T-helper 17 cell (primary cell): ENCODE results near the gene NKAIN1. TPM values are rescaled to one million over a fixed set of nuclear protein-coding genes. Genes with fewer than 3 reads are reported as not detected.

Experiments used
- ATAC-seq: fragments of 150-1000 bp; cut with Tn5 transposase; 2 replicates; pipeline ENCODE4 v1.10.0; 2021; ENCODE audit warnings: mild to moderate bottlenecking, moderate library complexity
- DNase-seq, 3 donors: peaks; one replicate each; pipeline versions ENCODE4 v3.0.0 to v3.0.0-alpha.2; 2020 to 2021
- H3K9me3 ChIP-seq: one replicate; pipeline ENCODE4 v1.7.0; 2013; ENCODE audit warnings: low read length, mild to moderate bottlenecking; ENCODE audit not compliant: control insufficient read depth, poor library complexity, severe bottlenecking
- H3K27ac Mint-ChIP-seq: one replicate; pipeline ENCODE4 v1.8.0; 2022; ENCODE audit warnings: mild to moderate bottlenecking, moderate library complexity, mixed read lengths
- H3K27me3 Mint-ChIP-seq: one replicate; pipeline ENCODE4 v1.8.0; 2022; ENCODE audit warnings: mixed read lengths
- H3K36me3 Mint-ChIP-seq: one replicate; pipeline ENCODE4 v1.8.0; 2022; ENCODE audit warnings: low read depth, mixed read lengths
- H3K4me1 Mint-ChIP-seq: one replicate; pipeline ENCODE4 v1.8.0; 2022; ENCODE audit warnings: mild to moderate bottlenecking, mixed read lengths
- H3K4me3 Mint-ChIP-seq: one replicate; pipeline ENCODE4 v1.8.0; 2022; ENCODE audit warnings: mild to moderate bottlenecking, moderate library complexity, mixed read lengths
- total RNA-seq, 4 donors: library from RNA in 2 of 4; stranded (reverse) in 2 of 4; gene quantifications; one replicate each; pipeline ENCODE4 v1.2.3 and lab custom pipeline; 2022 to 2026

The NKAIN1 gene
- total RNA-seq, 2 donors from 2014 or later, result not detected

DNA sequence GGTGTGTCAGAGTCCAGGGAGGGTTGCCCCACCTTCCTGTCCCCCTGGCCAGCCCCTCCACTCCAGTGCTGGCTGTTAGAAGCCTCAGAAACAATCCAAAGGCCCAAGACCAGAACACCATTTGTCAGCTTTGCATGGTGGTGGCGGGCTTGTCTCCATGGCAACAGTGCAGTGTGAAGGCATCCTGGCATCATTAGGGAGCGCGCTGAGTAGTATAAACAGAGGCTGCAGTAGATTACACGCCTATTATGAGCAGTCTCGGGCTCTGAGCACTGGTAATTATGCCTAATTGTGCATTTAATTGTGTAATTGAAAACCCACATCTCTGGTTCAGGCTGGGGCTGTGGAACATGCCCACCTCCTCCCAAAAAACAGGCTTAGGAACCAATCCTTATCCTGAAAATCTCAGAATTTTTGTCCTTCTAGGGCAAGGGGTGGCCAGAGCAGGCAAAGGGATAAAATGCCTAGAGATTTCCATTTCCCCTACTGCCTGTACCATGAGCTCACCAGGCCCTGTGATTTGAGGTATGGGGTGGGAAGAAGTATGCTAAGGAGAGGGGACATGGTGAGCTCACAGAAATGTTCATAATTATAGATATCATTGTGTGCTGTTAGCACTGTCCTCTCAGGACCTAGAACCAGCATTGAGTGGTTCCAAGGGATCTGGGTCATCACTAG, 11.7 kb downstream of the NKAIN1 start:
- Mint-ChIP-seq H3K4me1 (no peaks in the 10 kb centered on the region), H3K27ac (no peak overlapping the region), H3K4me3 (no peak overlapping the region), H3K36me3 (no peaks in the 10 kb centered on the region), H3K27me3 (peaks cover 9% of the 10 kb centered on the region)
- no peak for ATAC-seq
- no peaks in the 10 kb centered on the region for H3K9me3 ChIP-seq
- DNase-seq, result no peak

DNA sequence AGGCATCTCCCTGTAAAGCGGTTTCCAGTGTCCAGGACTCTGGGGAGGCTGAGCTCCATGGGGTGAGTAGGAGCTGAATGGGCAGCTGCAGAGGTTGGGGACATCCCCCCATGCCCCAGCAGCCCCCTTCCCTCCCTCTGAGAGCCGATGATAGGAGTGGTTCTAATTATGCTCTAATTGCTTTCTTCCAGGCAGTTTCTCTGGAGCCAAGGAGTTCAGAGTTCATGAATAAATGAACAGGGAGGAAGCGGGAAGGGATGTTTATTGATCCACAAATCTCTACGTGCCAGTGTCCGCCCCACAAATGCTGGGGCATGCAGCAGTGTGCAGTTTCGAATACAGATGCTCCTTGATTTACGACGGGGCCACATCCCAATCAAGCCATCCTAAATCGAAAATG, 15.6 kb downstream of the NKAIN1 start:
- DNase-seq (no peak), ATAC-seq (no peak)
- no peaks in the 10 kb centered on the region for H3K4me1 Mint-ChIP-seq
- H3K27me3 Mint-ChIP-seq, result peaks cover 12% of the 10 kb centered on the region
- no peak overlapping the region for H3K4me3 Mint-ChIP-seq
- H3K36me3 Mint-ChIP-seq, result no peaks in the 10 kb centered on the region
- H3K27ac Mint-ChIP-seq, result no peak overlapping the region
- H3K9me3 ChIP-seq, result no peaks in the 10 kb centered on the region

DNA sequence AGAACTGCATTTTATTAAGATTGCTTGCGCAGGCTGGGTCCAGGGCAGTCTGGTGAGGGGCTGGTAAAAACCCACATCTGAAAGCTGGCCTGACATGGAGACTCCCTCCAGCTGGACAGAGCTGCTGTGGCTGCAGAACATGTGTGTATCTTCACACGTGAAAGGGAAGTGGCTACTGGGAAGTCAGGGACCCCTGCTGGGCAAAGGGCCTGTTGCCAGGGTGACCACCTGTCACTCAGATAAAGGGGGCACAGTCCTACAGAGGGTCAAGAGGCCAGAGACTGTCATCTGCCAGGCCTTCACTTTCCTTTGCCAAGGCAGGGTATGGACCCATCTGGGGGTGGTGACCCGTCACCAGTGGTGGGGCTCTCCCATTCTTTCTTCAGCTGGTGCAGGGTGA, 17.5 kb downstream of the NKAIN1 start:
- ATAC-seq, result no peak
- Mint-ChIP-seq H3K4me3 (no peak overlapping the region), H3K36me3 (no peaks in the 10 kb centered on the region), H3K4me1 (no peaks in the 10 kb centered on the region), H3K27ac (no peak overlapping the region), H3K27me3 (peaks cover 12% of the 10 kb centered on the region)
- H3K9me3 ChIP-seq, result no peaks in the 10 kb centered on the region
- DNase-seq, result no peak

GRCh38 chr1:31221072-31221471, 18.6 kb downstream of the NKAIN1 start:
- DNase-seq (no peak), ATAC-seq (no peak)
- Mint-ChIP-seq H3K4me1 (no peaks in the 10 kb centered on the region), H3K4me3 (no peak overlapping the region), H3K36me3 (no peaks in the 10 kb centered on the region), H3K27me3 (peaks cover 12% of the 10 kb centered on the region), H3K27ac (no peak overlapping the region)
- H3K9me3 ChIP-seq, result no peaks in the 10 kb centered on the region

DNA sequence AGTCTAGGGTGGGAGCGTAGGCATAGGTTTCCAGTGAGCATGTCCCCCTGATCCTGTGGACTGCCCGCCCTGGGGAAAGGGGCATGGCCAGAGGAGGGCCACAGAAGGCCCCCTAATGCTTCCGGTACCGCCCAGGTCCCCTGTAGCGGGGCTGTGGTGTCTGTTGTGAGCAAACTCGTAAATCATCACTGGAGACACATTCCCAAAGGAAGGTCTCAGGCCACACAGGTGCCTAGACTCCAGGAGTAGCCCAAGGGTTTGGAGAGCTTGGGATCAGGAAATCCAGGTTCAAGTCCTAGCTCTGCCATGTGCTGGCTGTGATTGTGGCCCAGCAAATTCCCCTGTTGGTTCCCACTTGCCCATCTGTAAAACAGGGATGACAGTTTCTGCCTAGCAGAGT, 20.2 kb downstream of the NKAIN1 start:
- Mint-ChIP-seq H3K27ac (no peak overlapping the region), H3K27me3 (peaks cover 14% of the 10 kb centered on the region), H3K4me1 (no peaks in the 10 kb centered on the region), H3K4me3 (no peak overlapping the region), H3K36me3 (no peaks in the 10 kb centered on the region)
- DNase-seq, result no peak
- H3K9me3 ChIP-seq, result no peaks in the 10 kb centered on the region
- no peak for ATAC-seq

- no peak overlapping the region for H3K4me3 Mint-ChIP-seq
- ATAC-seq (no peak), DNase-seq (no peak)
- H3K27me3 Mint-ChIP-seq, result peaks cover 14% of the 10 kb centered on the region
- H3K36me3 Mint-ChIP-seq, result no peaks in the 10 kb centered on the region
- H3K4me1 Mint-ChIP-seq, result no peaks in the 10 kb centered on the region
- H3K27ac Mint-ChIP-seq, result no peak overlapping the region
- H3K9me3 ChIP-seq, result no peaks in the 10 kb centered on the region
Observed at GRCh38 chr1:31218705-31219104, 21.0 kb downstream of the NKAIN1 start.

GRCh38 chr1:31216016-31216415, 23.7 kb downstream of the NKAIN1 start:
- peaks cover under 1% of the 10 kb centered on the region for H3K36me3 Mint-ChIP-seq
- no peaks in the 10 kb centered on the region for H3K4me1 Mint-ChIP-seq
- DNase-seq, result no peak
- no peak overlapping the region for H3K4me3 Mint-ChIP-seq
- H3K9me3 ChIP-seq, result no peaks in the 10 kb centered on the region
- no peak for ATAC-seq
- no peak overlapping the region for H3K27ac Mint-ChIP-seq
- peaks cover 11% of the 10 kb centered on the region for H3K27me3 Mint-ChIP-seq

DNA sequence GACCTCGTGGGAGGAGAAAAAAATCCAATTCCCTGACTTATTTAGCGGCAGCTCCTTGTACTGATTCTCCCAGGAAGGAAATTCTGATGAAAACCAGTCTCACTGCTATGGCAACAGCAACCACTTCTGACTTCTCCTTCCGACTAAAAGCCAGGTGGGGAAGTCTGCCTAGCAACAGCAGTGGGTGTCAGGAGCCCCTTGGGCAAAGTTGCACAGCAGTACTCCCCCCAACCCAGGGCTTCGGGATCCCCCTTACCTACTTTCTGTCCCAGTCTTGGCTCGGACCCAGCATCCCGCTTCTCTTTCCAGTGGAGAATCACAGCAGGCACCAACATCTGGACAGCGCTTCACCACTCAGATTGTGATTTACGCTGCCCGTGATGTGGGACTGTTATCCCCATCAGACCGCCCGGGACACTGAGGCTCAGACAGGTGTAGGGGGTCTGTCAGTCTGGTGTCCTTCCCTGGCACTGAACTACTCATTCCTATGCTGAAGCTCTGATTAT, 24.6 kb downstream of the NKAIN1 start:
- ATAC-seq (no peak), DNase-seq (no peak)
- H3K4me1 Mint-ChIP-seq, result no peaks in the 10 kb centered on the region
- H3K27me3 Mint-ChIP-seq, result peaks cover 6% of the 10 kb centered on the region
- H3K36me3 Mint-ChIP-seq, result peaks cover 4% of the 10 kb centered on the region
- H3K9me3 ChIP-seq, result no peaks in the 10 kb centered on the region
- no peak overlapping the region for H3K4me3 Mint-ChIP-seq
- no peak overlapping the region for H3K27ac Mint-ChIP-seq

GRCh38 chr1:31214316-31215064, 25.2 kb downstream of the NKAIN1 start:
- no peak for DNase-seq
- Mint-ChIP-seq H3K27me3 (peaks cover 6% of the 10 kb centered on the region), H3K4me3 (no peak overlapping the region), H3K36me3 (peaks cover 4% of the 10 kb centered on the region), H3K4me1 (no peaks in the 10 kb centered on the region), H3K27ac (no peak overlapping the region)
- no peak for ATAC-seq
- H3K9me3 ChIP-seq, result no peaks in the 10 kb centered on the region

DNA sequence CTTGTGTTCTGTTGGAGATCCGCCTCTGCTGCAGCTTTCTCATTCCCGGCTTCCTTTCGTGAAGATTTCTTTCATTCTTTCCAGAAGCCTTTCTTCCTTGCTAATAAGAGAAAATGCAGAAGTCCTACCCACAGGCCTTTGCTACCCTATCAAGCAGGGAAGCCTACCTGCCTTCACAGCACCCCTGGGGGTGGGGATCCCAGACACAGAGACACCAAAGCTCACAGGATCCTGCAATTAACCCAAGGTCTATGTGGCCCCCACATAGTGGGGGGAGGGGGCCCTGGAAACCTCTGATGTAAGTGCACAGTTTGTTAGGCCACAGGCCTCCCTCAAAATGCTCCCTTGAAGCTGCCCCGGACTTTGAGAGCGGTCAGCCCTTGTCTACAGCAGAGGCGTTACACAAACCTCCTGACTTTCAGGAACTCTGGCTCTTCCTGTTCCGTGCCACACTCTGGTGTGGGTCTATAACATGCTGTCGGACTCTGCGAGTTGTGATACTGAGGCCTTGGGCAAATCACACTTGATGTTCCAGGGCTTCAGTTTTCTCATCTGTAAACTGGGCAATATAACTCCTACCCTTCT, 31.2 kb downstream of the NKAIN1 start:
- peaks cover 4% of the 10 kb centered on the region for H3K36me3 Mint-ChIP-seq
- peaks cover 23% of the 10 kb centered on the region for H3K27me3 Mint-ChIP-seq
- no peak for ATAC-seq
- no peak overlapping the region for H3K4me3 Mint-ChIP-seq
- no peak for DNase-seq
- H3K27ac Mint-ChIP-seq, result no peak overlapping the region
- H3K9me3 ChIP-seq, result no peaks in the 10 kb centered on the region
- H3K4me1 Mint-ChIP-seq, result peaks cover 2% of the 10 kb centered on the region

GRCh38 chr1:31207569-31207968, 32.1 kb downstream of the NKAIN1 start:
- Mint-ChIP-seq H3K4me1 (peaks cover 2% of the 10 kb centered on the region), H3K4me3 (no peak overlapping the region), H3K36me3 (peaks cover 4% of the 10 kb centered on the region), H3K27me3 (peaks cover 23% of the 10 kb centered on the region), H3K27ac (no peak overlapping the region)
- ATAC-seq (no peak), DNase-seq (no peak)
- H3K9me3 ChIP-seq, result no peaks in the 10 kb centered on the region

GRCh38 chr1:31207046-31207445, 32.6 kb downstream of the NKAIN1 start:
- H3K36me3 Mint-ChIP-seq, result peaks cover 4% of the 10 kb centered on the region
- DNase-seq (no peak), ATAC-seq (no peak)
- no peaks in the 10 kb centered on the region for H3K9me3 ChIP-seq
- H3K4me3 Mint-ChIP-seq, result no peak overlapping the region
- peaks cover 23% of the 10 kb centered on the region for H3K27me3 Mint-ChIP-seq
- peaks cover 2% of the 10 kb centered on the region for H3K4me1 Mint-ChIP-seq
- no peak overlapping the region for H3K27ac Mint-ChIP-seq

DNA sequence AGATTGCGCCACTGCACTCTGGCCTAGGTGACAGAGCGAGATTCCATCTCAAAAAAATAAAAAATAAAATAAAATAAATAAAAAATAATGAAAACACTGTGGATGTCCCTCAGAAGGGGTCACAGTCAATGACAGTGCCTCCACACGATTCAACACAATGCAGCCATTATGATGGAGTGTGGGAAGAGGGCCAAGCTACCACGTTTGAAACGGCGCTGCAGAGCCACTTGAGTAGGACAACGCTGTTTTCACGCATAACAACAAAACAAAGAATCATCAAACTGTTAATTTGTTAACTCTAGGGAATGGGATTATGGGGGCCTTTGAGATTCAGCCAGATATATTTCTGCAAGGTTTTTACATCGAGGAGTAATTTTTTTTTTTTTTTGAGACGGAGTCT, 36.5 kb downstream of the NKAIN1 start:
- H3K4me3 Mint-ChIP-seq, result no peak overlapping the region
- DNase-seq (no peak), ATAC-seq (no peak)
- peaks cover 27% of the 10 kb centered on the region for H3K27me3 Mint-ChIP-seq
- peaks cover 2% of the 10 kb centered on the region for H3K36me3 Mint-ChIP-seq
- peaks cover 2% of the 10 kb centered on the region for H3K4me1 Mint-ChIP-seq
- H3K9me3 ChIP-seq, result no peaks in the 10 kb centered on the region
- H3K27ac Mint-ChIP-seq, result no peak overlapping the region
